Activated naive CD4-positive, alpha-beta T cell treated with anti-CD3 and anti-CD28 coated beads, Interleukin-2, amount 10 ng/mL, durations not matched to agents 7 days and 5 days (primary cell): ENCODE results near the gene TBC1D3G.
"Not testable (repeated sequence)": the region's sequence is repeated elsewhere in the genome, so short reads cannot be mapped to it uniquely, and the experiment has no call there.

Experiments
- CTCF ChIA-PET: fragments of 350-600 bp; sonication (Branson Sonifier 250); formaldehyde crosslinking; loops from one replicate; lab custom pipeline; 2021; ENCODE audit warnings: antibody characterized with exemption; lab: Charles Lee
- DNase-seq: peaks from one replicate; pipeline ENCODE4 v3.0.0-alpha.2; 2020
- H3K27ac Mint-ChIP-seq: one replicate; pipeline ENCODE4 v1.8.0; 2021; ENCODE audit warnings: mild to moderate bottlenecking, moderate library complexity, mixed read lengths
- H3K27me3 Mint-ChIP-seq: one replicate; pipeline ENCODE4 v1.8.0; 2021; ENCODE audit warnings: mild to moderate bottlenecking, mixed read lengths
- H3K36me3 Mint-ChIP-seq: one replicate; pipeline ENCODE4 v1.8.0; 2021; ENCODE audit warnings: mixed read lengths
- H3K4me1 Mint-ChIP-seq: one replicate; pipeline ENCODE4 v1.8.0; 2021; ENCODE audit warnings: mixed read lengths
- H3K4me3 Mint-ChIP-seq: one replicate; pipeline ENCODE4 v1.8.0; 2021; ENCODE audit warnings: mild to moderate bottlenecking, moderate library complexity, mixed read lengths
- H3K9me3 Mint-ChIP-seq: one replicate; pipeline ENCODE4 v1.8.0; 2021; ENCODE audit warnings: mixed read lengths

Gene TBC1D3G

GRCh38 chr17:36323584-36323983 lies at the start of gene TBC1D3G:
Gene TBC1D3G (plus strand): TSS chr17:36323884. CDS start chr17:36325412, 1,528 bp downstream.
- H3K27me3 Mint-ChIP-seq, CTCF ChIA-PET, H3K4me3 Mint-ChIP-seq, H3K36me3 Mint-ChIP-seq, DNase-seq, H3K9me3 Mint-ChIP-seq, H3K27ac Mint-ChIP-seq, H3K4me1 Mint-ChIP-seq: not testable (repeated sequence)

GRCh38 chr17:36283256-36283655 lies 40.4 kb upstream of the TBC1D3G start:
- H3K9me3 Mint-ChIP-seq, DNase-seq, CTCF ChIA-PET, H3K27ac Mint-ChIP-seq, H3K4me1 Mint-ChIP-seq, H3K36me3 Mint-ChIP-seq, H3K4me3 Mint-ChIP-seq, H3K27me3 Mint-ChIP-seq: not testable (repeated sequence)

- H3K27me3 Mint-ChIP-seq, CTCF ChIA-PET, H3K27ac Mint-ChIP-seq, H3K4me3 Mint-ChIP-seq, H3K4me1 Mint-ChIP-seq, DNase-seq, H3K9me3 Mint-ChIP-seq, H3K36me3 Mint-ChIP-seq: not testable (repeated sequence)
These were observed 39.5 kb upstream of the TBC1D3G start for GRCh38 chr17:36284219-36284618.

- H3K36me3 Mint-ChIP-seq, H3K9me3 Mint-ChIP-seq, H3K4me3 Mint-ChIP-seq, H3K4me1 Mint-ChIP-seq, CTCF ChIA-PET, DNase-seq, H3K27ac Mint-ChIP-seq, H3K27me3 Mint-ChIP-seq: not testable (repeated sequence)
These were observed 33.6 kb upstream of the TBC1D3G start for GRCh38 chr17:36289965-36290612.

GRCh38 chr17:36295161-36295560 lies 28.5 kb upstream of the TBC1D3G start:
- H3K9me3 Mint-ChIP-seq, CTCF ChIA-PET: not testable (repeated sequence)

GRCh38 chr17:36315736-36316135 lies 7.9 kb upstream of the TBC1D3G start:
- H3K4me1 Mint-ChIP-seq, DNase-seq, H3K4me3 Mint-ChIP-seq, H3K27ac Mint-ChIP-seq, H3K27me3 Mint-ChIP-seq, CTCF ChIA-PET, H3K36me3 Mint-ChIP-seq, H3K9me3 Mint-ChIP-seq: not testable (repeated sequence)

More at GRCh38 chr17:36295161-36295560, 28.5 kb upstream of the TBC1D3G start:
- H3K27me3 Mint-ChIP-seq, H3K4me3 Mint-ChIP-seq, DNase-seq, H3K36me3 Mint-ChIP-seq, H3K27ac Mint-ChIP-seq, H3K4me1 Mint-ChIP-seq: not testable (repeated sequence)

- H3K4me3 Mint-ChIP-seq, H3K36me3 Mint-ChIP-seq, H3K27ac Mint-ChIP-seq, CTCF ChIA-PET, H3K27me3 Mint-ChIP-seq, H3K4me1 Mint-ChIP-seq, DNase-seq, H3K9me3 Mint-ChIP-seq: not testable (repeated sequence)
These were observed 38.8 kb downstream of the TBC1D3G start for GRCh38 chr17:36362496-36362895.

- H3K27me3 Mint-ChIP-seq, H3K4me3 Mint-ChIP-seq, H3K36me3 Mint-ChIP-seq, H3K27ac Mint-ChIP-seq, H3K9me3 Mint-ChIP-seq, CTCF ChIA-PET, H3K4me1 Mint-ChIP-seq, DNase-seq: not testable (repeated sequence)
These were observed 52.3 kb downstream of the TBC1D3G start for GRCh38 chr17:36375938-36376337.
